Measurements from ENCODE around the gene TMEM272.
"Not testable (repeated sequence)": the region's sequence is repeated elsewhere in the genome, so short reads cannot be mapped to it uniquely, and the experiment has no call there.

The TMEM272 gene

DNA sequence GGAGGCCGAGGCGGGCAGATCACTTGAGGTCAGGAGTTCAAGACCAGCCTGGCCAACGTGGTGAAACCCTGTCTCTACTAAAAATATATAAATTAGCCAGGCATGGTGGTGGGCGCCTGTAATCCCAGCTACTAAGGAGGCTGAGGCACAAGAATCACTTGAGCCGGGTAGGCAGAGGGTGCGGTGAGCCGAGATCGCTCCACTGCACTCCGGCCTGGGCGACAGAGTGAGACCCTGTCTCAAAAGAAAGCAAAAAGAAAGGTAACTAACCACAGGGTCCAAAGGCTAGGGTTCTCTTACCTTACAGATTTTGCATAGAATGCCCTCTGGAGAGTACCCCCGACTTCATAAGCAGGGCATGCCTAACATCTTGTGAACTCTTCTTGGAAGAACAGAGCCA, 20.3 kb downstream of the TMEM272 start:
- DNase-seq: not testable (repeated sequence)

GRCh38 chr13:51823863-51824262, 21.1 kb downstream of the TMEM272 start:
- DNase-seq: no peak

DNA sequence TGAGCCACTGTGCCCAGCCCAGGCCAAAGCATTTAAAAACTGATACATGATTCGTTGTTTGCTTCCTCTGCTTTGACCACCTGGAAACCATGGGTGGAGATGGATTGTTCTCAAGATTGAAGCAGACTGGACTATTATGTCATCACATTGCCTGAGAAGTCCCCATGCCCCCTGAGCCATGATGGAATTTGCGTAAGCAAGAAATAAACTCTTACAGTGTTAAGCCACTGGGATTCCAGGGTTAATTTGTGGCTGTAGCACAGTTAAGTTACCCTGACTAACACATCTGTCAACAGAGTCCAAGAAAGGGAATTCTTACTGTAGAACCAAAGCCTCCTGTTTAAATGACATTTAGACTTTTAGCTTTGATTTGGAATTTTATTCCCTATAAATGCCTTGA, 21.6 kb downstream of the TMEM272 start:
- no peak for DNase-seq

DNA sequence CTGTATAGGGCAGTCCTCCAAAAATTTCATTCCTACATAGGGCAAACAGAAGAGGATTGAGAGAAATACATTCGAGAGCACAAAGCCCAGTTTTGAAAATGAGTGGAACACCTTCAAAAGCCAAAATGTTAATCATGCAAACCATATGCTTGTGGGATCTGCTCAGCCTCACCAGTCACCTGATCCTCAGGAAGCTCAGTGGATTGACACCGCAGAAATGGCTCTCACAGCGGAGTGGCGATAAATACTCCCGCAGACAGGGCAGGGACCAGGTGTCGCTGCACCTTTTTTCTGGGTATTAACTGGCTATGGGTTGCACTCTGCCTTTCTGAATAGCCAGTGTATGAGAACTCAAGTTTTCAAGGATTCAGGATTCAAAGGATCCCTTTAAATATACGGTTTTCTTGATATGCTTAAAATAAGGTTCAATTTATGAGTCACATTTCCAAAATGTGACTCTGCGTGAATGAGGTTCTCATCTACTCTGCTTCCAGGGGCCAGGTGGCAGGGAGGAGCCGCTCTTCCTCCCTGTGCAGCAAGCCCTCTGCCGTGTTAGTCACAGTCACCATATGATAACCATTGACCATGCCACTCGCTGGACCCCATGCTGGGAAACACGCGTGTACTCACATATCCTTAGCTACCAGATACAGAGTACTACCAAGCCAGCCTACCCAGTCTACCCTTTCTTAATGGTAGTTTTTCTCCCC, 22.7 kb downstream of the TMEM272 start:
- peak in 1 of 2 experiments; percentile 42 for DNase-seq

- no peak for DNase-seq
These were observed 23.4 kb downstream of the TMEM272 start for GRCh38 chr13:51821606-51822005.

GRCh38 chr13:51820016-51820597, 24.9 kb downstream of the TMEM272 start:
- no peak for DNase-seq

DNA sequence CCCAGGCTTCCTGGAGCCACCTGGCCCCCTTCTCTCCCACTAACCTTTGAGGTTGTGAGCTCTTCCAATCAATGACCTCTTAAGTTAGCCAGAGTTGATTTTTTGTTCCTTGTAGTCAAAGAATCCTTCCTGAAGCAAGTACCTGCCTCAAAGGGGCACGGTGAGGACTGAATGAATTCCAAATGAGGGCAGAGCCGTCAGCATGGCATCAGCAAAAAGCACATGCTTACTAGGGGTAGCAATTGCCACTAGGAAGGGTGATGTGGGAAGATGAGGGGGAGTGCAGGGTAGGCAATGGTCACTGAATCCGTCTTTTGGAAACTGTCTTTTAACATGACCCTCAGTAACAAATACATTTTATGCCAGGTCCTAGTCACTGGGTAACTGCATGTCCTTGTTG, 25.4 kb downstream of the TMEM272 start:
- DNase-seq: no peak

DNA sequence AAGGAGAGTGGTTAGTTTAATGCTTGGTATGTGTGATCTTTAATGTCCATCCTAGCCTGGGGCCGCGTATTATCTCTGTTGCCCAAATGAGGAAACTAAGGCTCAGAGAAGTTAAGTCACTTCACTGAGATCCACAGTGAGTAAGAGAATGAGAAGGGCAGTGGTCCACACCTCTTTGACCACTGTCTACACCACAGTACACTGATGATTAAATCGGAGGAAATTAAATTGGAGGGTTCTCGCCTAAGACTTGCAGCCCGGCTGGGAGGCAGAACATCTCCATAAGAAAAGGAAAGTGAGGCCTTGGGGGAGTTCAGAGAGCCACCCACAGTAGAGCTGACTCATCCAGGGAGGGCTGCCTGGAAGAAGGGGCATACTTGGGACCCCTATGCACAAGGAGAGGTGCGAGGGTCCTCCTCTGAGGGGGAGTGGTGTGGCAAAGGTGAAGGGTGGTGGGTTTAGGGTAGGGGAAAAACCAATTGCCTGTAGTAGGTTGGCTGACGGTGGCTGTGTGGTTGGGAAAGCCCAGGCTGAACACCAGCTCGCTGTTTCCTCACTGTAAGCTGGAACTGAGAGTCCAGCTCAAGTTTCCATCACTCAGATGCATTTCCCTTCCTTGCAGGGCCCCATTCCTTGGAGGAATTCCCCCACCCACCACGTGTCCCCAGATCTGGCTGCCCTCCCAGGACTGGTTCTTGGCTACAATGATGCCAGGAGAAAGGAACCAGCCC, 26.0 kb downstream of the TMEM272 start:
- no peak for DNase-seq

GRCh38 chr13:51818276-51818675, 26.7 kb downstream of the TMEM272 start:
- DNase-seq: no peak

- DNase-seq: no peak
These were observed 27.3 kb downstream of the TMEM272 start for GRCh38 chr13:51817717-51818116.

DNA sequence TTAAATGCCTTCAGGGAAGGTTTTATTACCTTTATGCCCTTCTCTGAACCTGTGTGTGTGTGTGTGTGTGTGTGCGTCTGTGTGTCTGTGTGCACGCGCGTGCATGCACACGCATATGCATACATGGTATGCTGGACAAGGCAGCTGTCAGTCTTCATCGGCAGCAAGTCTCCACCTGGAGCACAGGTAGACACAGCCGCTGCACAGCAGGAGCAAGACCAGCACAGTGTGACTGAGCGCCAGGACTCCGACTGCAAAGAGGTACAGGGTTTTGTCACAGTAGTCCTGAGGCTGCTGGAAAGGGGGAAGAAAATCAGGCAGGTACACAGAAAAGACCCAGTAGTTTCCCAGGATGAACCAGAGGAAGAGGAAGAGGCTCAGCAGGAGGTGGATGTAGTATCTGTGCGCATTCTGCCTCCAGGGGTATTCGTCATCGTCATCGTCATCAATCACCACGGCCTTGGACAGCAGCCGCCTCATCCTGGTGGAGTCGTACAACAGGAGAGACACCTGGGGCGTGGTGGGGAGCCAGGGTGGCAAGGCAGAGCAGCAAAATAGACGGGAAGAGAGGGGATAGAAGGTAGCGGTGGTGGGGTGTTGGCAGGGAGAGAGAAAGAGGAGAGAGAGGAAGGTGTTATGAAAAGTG, 28.2 kb downstream of the TMEM272 start:
- no peak for DNase-seq

GRCh38 chr13:51815848-51816247, 29.1 kb downstream of the TMEM272 start:
- DNase-seq: no peak

DNA sequence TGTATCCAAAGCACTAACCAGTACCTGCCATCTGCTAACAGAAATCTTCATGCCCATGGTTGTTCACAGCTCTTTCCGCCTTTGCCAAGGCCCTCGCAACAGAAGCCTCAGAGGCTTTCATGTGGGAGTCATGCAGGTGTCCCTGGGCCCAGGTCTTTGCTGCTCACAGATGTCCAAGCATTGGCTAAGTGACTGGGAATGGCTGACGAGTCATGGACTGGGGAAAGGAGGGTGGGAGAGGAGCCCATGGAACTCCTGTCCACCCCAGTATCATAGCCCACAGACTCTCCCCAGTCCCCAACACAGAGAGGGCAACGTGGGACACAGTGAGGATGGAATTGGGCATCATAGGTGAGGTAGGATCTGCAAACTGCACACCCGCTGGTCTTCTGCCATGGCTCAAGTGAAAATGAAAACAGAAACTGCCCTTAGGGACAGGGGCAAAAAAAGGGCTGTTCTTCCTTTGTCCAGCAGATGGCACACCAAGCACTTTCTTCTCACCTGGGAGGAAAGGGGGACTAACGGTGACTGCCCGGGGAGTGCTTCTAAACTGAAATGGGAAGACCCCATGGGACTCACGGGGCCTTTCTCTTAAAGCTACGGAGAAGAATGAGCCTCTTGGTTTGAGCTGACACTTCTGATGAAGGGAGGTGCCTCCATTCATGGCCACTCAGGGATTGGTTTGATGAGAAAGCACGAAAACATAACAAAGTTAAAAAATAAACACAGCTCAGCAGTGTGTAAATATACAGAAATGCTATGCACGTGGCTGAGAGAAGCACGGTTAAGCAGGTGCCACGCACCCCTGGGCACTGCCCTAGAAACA, 29.9 kb downstream of the TMEM272 start:
- DNase-seq: peak; percentile 41 to 67

- DNase-seq: no peak
These were observed 30.9 kb downstream of the TMEM272 start for GRCh38 chr13:51814071-51814470.

DNA sequence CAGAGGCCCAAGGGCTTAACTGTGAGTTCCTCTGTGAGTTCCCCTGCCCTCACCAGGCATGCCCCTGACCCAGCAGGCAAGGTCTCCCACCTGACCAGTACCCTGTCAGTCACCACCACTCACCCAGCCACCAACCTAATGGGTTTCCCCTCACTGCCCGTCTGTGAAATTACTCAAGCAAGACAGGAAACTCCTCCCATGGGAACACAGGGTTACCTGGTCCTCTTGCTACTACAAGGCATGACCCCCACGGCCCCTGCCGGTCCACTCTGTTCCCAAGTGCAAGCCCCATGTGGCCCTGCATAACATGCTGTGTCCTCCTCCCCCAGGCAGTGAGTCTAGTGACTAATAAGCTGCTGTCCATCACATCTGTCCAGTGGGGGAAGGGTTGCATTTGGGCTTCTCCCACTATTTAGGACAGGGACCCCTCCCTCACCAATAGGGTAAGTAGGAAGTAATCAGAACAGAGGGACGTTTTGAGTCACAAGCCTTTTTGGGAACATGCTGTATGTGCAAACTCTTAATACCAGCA, 33.0 kb downstream of the TMEM272 start:
- DNase-seq: no peak

GRCh38 chr13:51811046-51811445, 33.9 kb downstream of the TMEM272 start:
- peak; percentile 63 to 64 for DNase-seq

GRCh38 chr13:51808811-51809210, 36.2 kb downstream of the TMEM272 start:
- DNase-seq: no peak

GRCh38 chr13:51807041-51807440, 37.9 kb downstream of the TMEM272 start:
- no peak for DNase-seq

DNA sequence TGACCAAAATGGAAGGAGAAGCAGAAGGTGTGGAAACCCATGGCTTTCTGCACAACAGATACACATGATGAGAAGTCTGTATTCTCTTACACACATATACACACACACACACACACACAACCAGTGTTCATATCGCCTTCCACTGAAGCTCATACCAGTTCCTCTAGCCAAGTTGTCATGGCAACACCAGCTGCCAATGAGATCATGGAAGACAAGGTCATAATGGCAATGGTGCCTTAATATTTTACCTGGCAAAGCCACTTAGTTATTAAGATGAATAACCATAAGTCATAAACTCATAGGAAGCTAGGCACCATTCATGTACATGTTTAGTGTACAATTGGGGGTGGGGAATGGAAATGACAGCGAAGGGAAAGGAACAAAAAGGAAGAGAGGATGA, 38.4 kb downstream of the TMEM272 start:
- no peak for DNase-seq

DNA sequence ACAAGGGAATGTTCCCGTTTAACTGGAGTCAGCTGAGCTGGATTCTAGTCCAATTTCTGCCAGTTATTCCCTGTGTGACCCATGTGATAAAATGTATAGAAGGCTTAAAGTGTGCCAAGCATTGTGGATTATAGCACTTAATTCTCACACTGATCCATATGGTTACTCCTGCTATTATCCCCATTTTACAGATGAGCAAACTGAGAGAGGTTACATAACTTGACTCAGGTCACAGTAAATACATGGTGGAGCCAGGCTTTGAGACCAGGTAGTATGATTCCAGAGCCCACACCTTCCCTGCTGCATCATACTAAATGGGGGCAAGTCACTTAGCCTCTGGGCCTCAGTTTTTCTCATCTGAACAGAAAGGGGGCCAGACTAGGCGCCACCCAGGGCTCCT, 39.1 kb downstream of the TMEM272 start:
- no peak for DNase-seq

DNA sequence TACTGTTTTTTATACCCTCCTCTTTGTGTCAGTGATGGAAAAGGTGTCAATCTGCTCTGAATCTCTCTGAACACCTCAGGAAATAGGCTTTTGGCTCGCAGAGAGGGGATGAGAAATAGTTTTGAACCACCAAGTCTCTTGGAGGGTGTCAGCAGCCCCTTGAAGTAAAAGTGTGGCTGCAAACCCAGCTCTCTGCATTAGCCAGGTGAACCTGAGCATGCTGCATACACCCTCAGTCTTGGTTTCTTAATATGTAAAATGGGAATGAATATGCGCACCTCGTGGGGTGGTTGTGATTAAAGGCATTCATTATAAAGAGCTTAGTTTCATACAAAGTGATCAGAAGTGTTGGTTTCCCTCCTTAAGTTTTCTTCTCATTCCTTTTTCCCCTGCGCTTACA, 39.7 kb downstream of the TMEM272 start:
- DNase-seq: no peak
